ENCODE measurements around the gene CENPO. TPM values are rescaled to one million over a fixed set of nuclear protein-coding genes. Genes with fewer than 3 reads are reported as not detected.
"Not testable (repeated sequence)": the region's sequence is repeated elsewhere in the genome, so short reads cannot be mapped to it uniquely, and the experiment has no call there.

The CENPO gene
- total RNA-seq, 2 experiments from 2014 or later = 3.4 to 3.5 TPM

DNA sequence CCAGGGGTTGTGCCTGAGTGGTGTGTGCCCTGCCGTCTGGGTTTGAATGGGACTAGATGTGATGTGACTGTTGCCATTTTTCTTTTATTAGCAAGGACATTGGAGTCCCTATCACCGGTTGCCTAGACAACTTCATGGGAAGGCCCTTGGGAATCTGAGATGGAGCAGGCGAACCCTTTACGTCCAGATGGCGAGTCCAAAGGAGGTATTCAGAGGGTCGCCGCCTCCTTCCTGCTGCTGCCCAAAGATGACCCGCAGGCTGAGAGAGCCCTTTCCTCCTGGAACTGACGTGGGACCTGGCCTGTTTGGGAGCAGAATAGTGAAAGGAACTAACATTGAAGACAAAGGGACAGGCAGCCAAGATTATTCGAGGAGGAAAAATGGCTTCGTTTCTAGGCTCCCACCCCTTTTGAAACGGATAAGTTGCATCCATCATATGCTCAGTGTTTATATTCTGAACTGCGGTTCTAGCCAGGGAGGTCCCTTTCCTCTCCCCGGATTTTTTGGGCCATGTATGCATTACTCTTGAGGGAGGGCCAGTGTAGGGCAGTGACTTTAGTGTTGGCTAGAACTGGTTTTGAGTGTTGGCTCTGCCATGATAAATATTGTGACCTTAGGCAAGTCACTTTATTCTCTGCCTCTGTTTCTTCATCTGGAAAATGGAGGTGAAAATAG, 673 bp downstream of the CENPO start:
- intact Hi-C loops (cut with DNase I, micrococcal nuclease) = loop anchor here (2.0 to 10.0 kb wide), 10 partner anchors 33 to 1081 kb away; partner anchors contain the start of genes ASXL2 (in 1 of the 2), ATAD2B (in 1 of the 2), EFR3B (in 1 of the 2) and ITSN2 (in 1 of the 2)
- no peaks in the 10 kb centered on the region for H3K27me3 ChIP-seq (ENCODE audit: control insufficient read depth in 1 of 2, insufficient read depth in 2 of 2, low read length in 2 of 2)
- TF ChIP-seq, protein P1, sequence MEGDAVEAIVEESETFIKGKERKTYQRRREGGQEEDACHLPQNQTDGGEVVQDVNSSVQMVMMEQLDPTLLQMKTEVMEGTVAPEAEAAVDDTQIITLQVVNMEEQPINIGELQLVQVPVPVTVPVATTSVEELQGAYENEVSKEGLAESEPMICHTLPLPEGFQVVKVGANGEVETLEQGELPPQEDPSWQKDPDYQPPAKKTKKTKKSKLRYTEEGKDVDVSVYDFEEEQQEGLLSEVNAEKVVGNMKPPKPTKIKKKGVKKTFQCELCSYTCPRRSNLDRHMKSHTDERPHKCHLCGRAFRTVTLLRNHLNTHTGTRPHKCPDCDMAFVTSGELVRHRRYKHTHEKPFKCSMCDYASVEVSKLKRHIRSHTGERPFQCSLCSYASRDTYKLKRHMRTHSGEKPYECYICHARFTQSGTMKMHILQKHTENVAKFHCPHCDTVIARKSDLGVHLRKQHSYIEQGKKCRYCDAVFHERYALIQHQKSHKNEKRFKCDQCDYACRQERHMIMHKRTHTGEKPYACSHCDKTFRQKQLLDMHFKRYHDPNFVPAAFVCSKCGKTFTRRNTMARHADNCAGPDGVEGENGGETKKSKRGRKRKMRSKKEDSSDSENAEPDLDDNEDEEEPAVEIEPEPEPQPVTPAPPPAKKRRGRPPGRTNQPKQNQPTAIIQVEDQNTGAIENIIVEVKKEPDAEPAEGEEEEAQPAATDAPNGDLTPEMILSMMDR (IDR thresholded peaks at IDR 0.05) = no peak
- ChIA-PET POLR2A (interaction anchor here (1.0 to 1.8 kb wide), 8 partner anchors 10 to 867 kb away, joined by 3 to 17 read pairs (median 4); partner anchors contain the start of genes ATAD2B, ITSN2 and SF3B6), CTCF (interaction anchor here (0.6 to 2.0 kb wide), 2 partner anchors 34 kb away, joined by 3 to 8 read pairs; no protein-coding TSS in a partner anchor)
- peak overlapping the region in 1 of 2 donors; percentile 95 for H3K27ac ChIP-seq (ENCODE audit: low read depth in 1 of 2, low read length in 2 of 2)
- peak overlapping the region; percentile 99 for H3K27ac Mint-ChIP-seq
- no peaks in the 10 kb centered on the region for H3K36me3 ChIP-seq (ENCODE audit: insufficient read depth, low read length)
- H3K4me1 ChIP-seq (ENCODE audit: insufficient read depth, low read length) = peaks cover 13% of the 10 kb centered on the region
- H3K4me3 ChIP-seq (ENCODE audit: low read length) = peak overlapping the region; percentile 88
- no peaks in the 10 kb centered on the region for H3K27me3 Mint-ChIP-seq
- no peaks in the 10 kb centered on the region for H3K9me3 ChIP-seq (ENCODE audit: control insufficient read depth in 1 of 2, insufficient read depth in 1 of 2, low read length in 2 of 2)
- H3K36me3 Mint-ChIP-seq (ENCODE audit: low read depth) = peaks cover 35% of the 10 kb centered on the region
- H3K9me3 Mint-ChIP-seq = no peaks in the 10 kb centered on the region
- DNase-seq = no peak
- ATAC-seq (ENCODE audit: poor library complexity) = no peak
- peak overlapping the region; percentile 97 for H3K4me3 Mint-ChIP-seq
- H3K4me1 Mint-ChIP-seq (ENCODE audit: low read depth) = peaks cover 21% of the 10 kb centered on the region

DNA sequence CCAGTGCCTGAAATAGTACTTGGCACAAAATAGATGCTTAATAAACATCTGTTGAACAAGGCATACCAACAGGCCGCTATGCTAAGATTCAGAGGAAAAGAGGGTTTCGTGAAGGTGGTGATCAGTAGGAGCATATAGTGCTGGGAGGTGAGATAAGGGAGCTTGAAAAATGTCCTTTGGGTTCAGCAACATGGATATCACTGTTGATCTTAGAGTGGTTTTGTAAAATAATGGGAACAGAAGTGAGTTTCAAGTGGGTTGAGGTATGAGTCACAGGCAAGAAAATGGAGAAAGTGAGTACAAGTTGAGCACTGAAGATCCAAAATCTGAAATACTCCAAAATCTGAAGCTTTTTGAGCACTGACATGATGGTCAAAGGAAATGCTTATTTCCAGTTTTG, 4.4 kb downstream of the CENPO start:
- Mint-ChIP-seq H3K9me3 (no peaks in the 10 kb centered on the region), H3K27me3 (no peaks in the 10 kb centered on the region), H3K4me3 (no peak overlapping the region), H3K4me1 (ENCODE audit: low read depth) (peaks cover 16% of the 10 kb centered on the region), H3K27ac (no peak overlapping the region), H3K36me3 (ENCODE audit: low read depth) (peaks cover 57% of the 10 kb centered on the region)
- ChIA-PET CTCF (no interaction called here), POLR2A (no interaction called here)
- TF ChIP-seq, protein P1 (IDR thresholded peaks at IDR 0.05) = no peak
- Histone ChIP-seq H3K4me3 (ENCODE audit: low read length) (no peak overlapping the region), H3K27me3 (ENCODE audit: control insufficient read depth in 1 of 2, insufficient read depth in 2 of 2, low read length in 2 of 2) (no peaks in the 10 kb centered on the region), H3K36me3 (ENCODE audit: insufficient read depth, low read length) (no peaks in the 10 kb centered on the region), H3K27ac (ENCODE audit: low read depth in 1 of 2, low read length in 2 of 2) (no peak overlapping the region), H3K9me3 (ENCODE audit: control insufficient read depth in 1 of 2, insufficient read depth in 1 of 2, low read length in 2 of 2) (no peaks in the 10 kb centered on the region), H3K4me1 (ENCODE audit: insufficient read depth, low read length) (peaks cover 10% of the 10 kb centered on the region)
- ATAC-seq (ENCODE audit: poor library complexity) (no peak), DNase-seq (no peak)
- intact Hi-C loops (cut with DNase I, micrococcal nuclease) = loop anchor here (5.0 to 10.0 kb wide), 3 partner anchors 120 to 1077 kb away; partner anchors contain the start of genes ASXL2 (in 1 of the 2) and NCOA1 (in 1 of the 2)

DNA sequence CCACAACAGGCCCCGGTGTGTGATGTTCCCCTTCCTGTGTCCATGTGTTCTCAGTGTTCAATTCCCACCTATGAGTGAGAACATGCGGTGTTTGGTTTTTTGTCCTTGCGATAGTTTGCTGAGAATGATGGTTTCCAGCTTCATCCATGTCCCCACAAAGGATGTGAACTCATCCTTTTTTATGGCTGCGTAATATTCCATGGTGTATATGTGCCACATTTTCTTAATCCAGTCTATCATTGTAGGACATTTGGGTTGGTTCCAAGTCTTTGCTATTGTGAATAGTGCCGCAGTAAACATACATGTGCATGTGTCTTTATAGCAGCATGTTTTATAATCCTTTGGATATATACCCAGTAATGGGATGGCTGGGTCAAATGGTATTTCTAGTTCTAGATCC, 7.3 kb downstream of the CENPO start:
- POLR2A ChIA-PET; H3K27me3 Mint-ChIP-seq; H3K36me3 ChIP-seq (ENCODE audit: insufficient read depth, low read length); H3K27ac Mint-ChIP-seq; H3K27ac ChIP-seq (ENCODE audit: low read depth in 1 of 2, low read length in 2 of 2); H3K4me3 Mint-ChIP-seq; H3K9me3 ChIP-seq (ENCODE audit: control insufficient read depth in 1 of 2, insufficient read depth in 1 of 2, low read length in 2 of 2); H3K9me3 Mint-ChIP-seq; intact Hi-C loops (cut with DNase I, micrococcal nuclease); H3K4me1 Mint-ChIP-seq (ENCODE audit: low read depth); DNase-seq; ATAC-seq (ENCODE audit: poor library complexity); H3K27me3 ChIP-seq (ENCODE audit: control insufficient read depth in 1 of 2, insufficient read depth in 2 of 2, low read length in 2 of 2); H3K4me3 ChIP-seq (ENCODE audit: low read length); CTCF ChIA-PET; H3K4me1 ChIP-seq (ENCODE audit: insufficient read depth, low read length): not testable (repeated sequence)
- peaks cover 63% of the 10 kb centered on the region for H3K36me3 Mint-ChIP-seq (ENCODE audit: low read depth)

DNA sequence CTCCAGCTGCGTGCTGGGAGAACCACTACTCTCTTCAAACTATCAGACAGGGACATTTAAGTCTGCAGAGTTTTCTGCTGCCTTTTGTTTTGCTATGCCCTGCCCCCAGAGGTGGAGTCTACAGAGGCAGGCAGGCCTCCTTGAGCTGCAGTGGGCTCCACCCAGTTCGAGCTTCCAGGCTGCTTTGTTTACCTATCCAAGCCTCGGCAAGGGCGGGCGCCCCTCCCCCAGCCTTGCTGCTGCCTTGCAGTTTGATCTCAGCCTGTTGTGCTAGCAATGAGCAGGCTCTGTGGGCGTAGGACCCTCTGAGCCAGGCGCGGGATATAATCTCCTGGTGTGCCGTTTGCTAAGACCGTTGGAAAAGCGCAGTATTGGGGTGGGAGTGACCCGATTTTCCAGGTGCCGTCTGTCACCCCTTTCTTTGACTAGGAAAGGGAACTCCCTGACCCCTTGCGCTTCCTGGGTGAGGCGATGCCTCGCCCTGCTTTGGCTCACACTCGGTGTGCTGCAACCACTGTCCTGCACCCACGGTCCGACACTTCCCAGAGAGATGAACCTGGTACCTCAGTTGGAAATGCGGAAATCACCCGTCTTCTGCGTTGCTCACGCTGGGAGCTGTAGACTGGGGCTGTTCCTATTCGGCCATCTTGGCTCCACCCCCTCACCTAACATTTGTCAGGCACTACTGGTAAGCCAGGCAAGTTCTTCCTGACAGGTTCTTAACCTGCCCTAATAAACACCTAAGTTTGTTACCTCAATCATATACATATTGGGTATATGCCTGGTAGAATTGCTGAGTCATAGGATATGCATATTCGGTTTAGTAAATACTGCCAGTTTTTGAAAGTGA, 12.8 kb downstream of the CENPO start:
- peaks cover 38% of the 10 kb centered on the region for H3K36me3 Mint-ChIP-seq (ENCODE audit: low read depth)
- H3K27ac ChIP-seq (ENCODE audit: low read depth in 1 of 2, low read length in 2 of 2); H3K4me3 ChIP-seq (ENCODE audit: low read length); H3K9me3 ChIP-seq (ENCODE audit: control insufficient read depth in 1 of 2, insufficient read depth in 1 of 2, low read length in 2 of 2); H3K27me3 Mint-ChIP-seq; DNase-seq; H3K4me3 Mint-ChIP-seq; ATAC-seq (ENCODE audit: poor library complexity); H3K27ac Mint-ChIP-seq; intact Hi-C loops (cut with DNase I, micrococcal nuclease); POLR2A ChIA-PET; H3K4me1 ChIP-seq (ENCODE audit: insufficient read depth, low read length); H3K36me3 ChIP-seq (ENCODE audit: insufficient read depth, low read length); H3K27me3 ChIP-seq (ENCODE audit: control insufficient read depth in 1 of 2, insufficient read depth in 2 of 2, low read length in 2 of 2); H3K9me3 Mint-ChIP-seq; CTCF ChIA-PET: not testable (repeated sequence)
- peaks cover 16% of the 10 kb centered on the region for H3K4me1 Mint-ChIP-seq (ENCODE audit: low read depth)

All from CD4-positive, alpha-beta T cell (primary cell).